Panc1 (cell line): ENCODE results near the gene EPS8L2. TPM values are rescaled to one million over a fixed set of nuclear protein-coding genes. Genes with fewer than 3 reads are reported as not detected.

Experiments used
- ATAC-seq: fragments of 200-7000 bp; cut with Tn5 transposase; 2 replicates; pipeline ENCODE4 v1.9.1; 2020; ENCODE audit warnings: mild to moderate bottlenecking, moderate library complexity
- BruUV-seq: library from RNA; stranded (reverse); fragments of 400-500 nt; replicated peaks from 2 replicates; lab custom pipeline; 2021; lab: Mats Ljungman, UMichigan
- CTCF ChIA-PET: fragments of 300-600 bp; sonication (Branson Sonifier 250); formaldehyde crosslinking; loops from one replicate; lab custom pipeline; 2022; ENCODE audit warnings: antibody characterized with exemption; lab: Charles Lee
- POLR2A ChIA-PET: fragments of 300-600 bp; sonication (Branson Sonifier 250); formaldehyde crosslinking; loops from one replicate; lab custom pipeline; 2022; ENCODE audit warnings: antibody characterized with exemption; lab: Charles Lee
- DNase-seq: peaks from one replicate; pipeline ENCODE4 v3.0.0-alpha.2; 2010; ENCODE audit warnings: low read depth, low spot score
- H3K27ac ChIP-seq: 2 replicates; pipeline ENCODE4 v1.5.1; 2011; ENCODE audit warnings: mild to moderate bottlenecking, low read length, inconsistent platforms
- H3K27me3 ChIP-seq: fragments of 200-500 bp; sonication (Bioruptor generic); 2 replicates; pipeline ENCODE4 v1.6.0; 2014; ENCODE audit warnings: low read length, inconsistent platforms; ENCODE audit not compliant: control insufficient read depth, insufficient read depth
- H3K36me3 ChIP-seq: fragments of 200-500 bp; sonication (Bioruptor generic); 2 replicates; pipeline ENCODE4 v1.5.1; 2014; ENCODE audit warnings: inconsistent platforms, mild to moderate bottlenecking, low read length, moderate library complexity; ENCODE audit not compliant: control insufficient read depth, insufficient read depth
- H3K4me1 ChIP-seq: 2 replicates; pipeline ENCODE4 v1.5.1; 2011; ENCODE audit warnings: inconsistent platforms, mild to moderate bottlenecking, low read length, moderate library complexity; ENCODE audit not compliant: control insufficient read depth, insufficient read depth
- H3K4me3 ChIP-seq, 2 experiments: 2 replicates each; pipeline ENCODE4 v1.5.1; 2011 to 2012; ENCODE audit warnings: low read depth in 2 of 2, low read length in 2 of 2, mild to moderate bottlenecking in 2 of 2, inconsistent platforms in 1 of 2, moderate library complexity in 1 of 2
- H3K9me3 ChIP-seq: fragments of 200-500 bp; sonication (Bioruptor generic); 2 replicates; pipeline ENCODE4 v1.5.1; 2014; ENCODE audit warnings: low read depth, mild to moderate bottlenecking, inconsistent platforms, low read length, moderate library complexity; ENCODE audit not compliant: control insufficient read depth, insufficient read depth
- CTCF ChIP-seq: fragments of 450-650 bp; IDR thresholded peaks from 2 replicates; pipeline ENCODE4 v1.5.1; 2017; ENCODE audit warnings: mild to moderate bottlenecking
- POLR2AphosphoS5 ChIP-seq: IDR thresholded peaks from 2 replicates; pipeline ENCODE4 v1.6.1; 2012; ENCODE audit warnings: mild to moderate bottlenecking, low read depth, low read length, moderate library complexity
- REST ChIP-seq, 2 experiments: IDR thresholded peaks; 2 replicates each; pipeline ENCODE4 v1.6.1; 2011 to 2012; ENCODE audit warnings: low read depth in 2 of 2, control low read depth in 1 of 2, low read length in 1 of 2, mild to moderate bottlenecking in 1 of 2, moderate library complexity in 1 of 2; ENCODE audit not compliant: insufficient read depth in 1 of 2
- SIN3A ChIP-seq: IDR thresholded peaks from 2 replicates; pipeline ENCODE4 v1.6.1; 2012; ENCODE audit warnings: low read depth, mild to moderate bottlenecking, low read length, moderate library complexity, borderline replicate concordance; ENCODE audit not compliant: insufficient read depth
- TCF7L2 ChIP-seq: IDR thresholded peaks from 2 replicates; pipeline ENCODE4 v1.6.1; 2011; ENCODE audit warnings: mild to moderate bottlenecking, low read depth, low read length, inconsistent platforms
- in situ Hi-C: cut with HindIII; loops from 2 replicates; pipeline ENCODE4 v1.10.0; 2016; ENCODE audit warnings: low sequenced_read_pairs, low pct_unique_long_range_greater_than_20kb
- intact Hi-C: fragments of 100-400 bp; cut with micrococcal nuclease; formaldehyde crosslinking; loops from one replicate; pipeline ENCODE4 v1.10.0; 2022; ENCODE audit not compliant: unreplicated experiment
- total RNA-seq: library from RNA; stranded (reverse); gene quantifications from one replicate; pipeline ENCODE4 v1.2.1, GENCODE V29; 2021; ENCODE audit not compliant: unreplicated experiment

EPS8L2 gene
- total RNA-seq, 1 experiment from 2014 or later: 256 TPM

- CTCF ChIA-PET: interaction anchor here (0.7 kb wide), 1 partner anchor 27 kb away, joined by 3 read pairs; no protein-coding TSS in a partner anchor
- in situ Hi-C loops: no loop called here
Measured at GRCh38 chr11:660681-661444, 45.2 kb upstream of the EPS8L2 start.

More at GRCh38 chr11:660681-661444, 45.2 kb upstream of the EPS8L2 start:
- POLR2A ChIA-PET: interaction anchor here (0.5 kb wide), 1 partner anchor 154 kb away, joined by 3 read pairs; no protein-coding TSS in a partner anchor
- Histone ChIP-seq H3K4me3 (no peak overlapping the region), H3K36me3 (no peaks in the 10 kb centered on the region; the same call in 1 of the 2 replicates), H3K4me1 (no peaks in the 10 kb centered on the region), H3K27me3 (no peaks in the 10 kb centered on the region), H3K27ac (no peak overlapping the region), H3K9me3 (no peaks in the 10 kb centered on the region)
- intact Hi-C loops: loop anchor here (5.0 kb wide), 1 partner anchor 61 kb away; no protein-coding TSS in a partner anchor
- BruUV-seq: no TSS peak
- TF ChIP-seq CTCF (no peak), POLR2AphosphoS5 (no peak), REST (IDR thresholded peaks at IDR 0.05; ENCODE audit: insufficient read depth in 1 of 2, low read depth in 2 of 2, low read length in 1 of 2) (no peak), SIN3A (no peak), TCF7L2 (no peak)
- DNase-seq (no peak), ATAC-seq (no peak)
